Kidney (tissue), 14 donors: ENCODE data around the gene MCTS1. TPM values are rescaled to one million over a fixed set of nuclear protein-coding genes. Genes with fewer than 3 reads are reported as not detected.
A peak's percentile ranks its signal among the peaks of the same experiment; 100 is the strongest.

Source experiments
- DNase-seq, 5 donors: peaks; one replicate each; pipeline ENCODE4 v3.0.0-alpha.2; 2013 to 2020
- FAIRE-seq: peaks from 2 replicates; lab custom pipeline; 2012; peaks lifted over from hg19 to GRCh38; lab: Jason Lieb, UNC
- H3K27ac ChIP-seq, 2 donors: one replicate each; pipeline ENCODE4 v1.7.0; 2013; ENCODE audit warnings: low read depth in 2 of 2, low read length in 2 of 2, inconsistent platforms in 1 of 2
- H3K27me3 ChIP-seq: one replicate; pipeline ENCODE4 v1.7.1; 2013; ENCODE audit warnings: low read length, inconsistent platforms; ENCODE audit not compliant: control insufficient read depth, insufficient read depth
- H3K36me3 ChIP-seq, 3 donors: one replicate each; pipeline versions ENCODE4 v1.7.0 to v1.7.1; 2013; ENCODE audit warnings: low read length in 3 of 3, control low read depth in 1 of 3, inconsistent platforms in 1 of 3; ENCODE audit not compliant: insufficient read depth in 3 of 3, control insufficient read depth in 2 of 3
- H3K4me1 ChIP-seq, 3 donors: one replicate each; pipeline versions ENCODE4 v1.7.0 to v1.7.1; 2013; ENCODE audit warnings: low read length in 3 of 3, inconsistent platforms in 1 of 3, low read depth in 1 of 3; ENCODE audit not compliant: control insufficient read depth in 2 of 3, insufficient read depth in 2 of 3
- H3K4me3 ChIP-seq, 3 donors: one replicate each; pipeline versions ENCODE4 v1.7.0 to v1.8.1; 2013; ENCODE audit warnings: low read length in 3 of 3, control low read depth in 1 of 3, inconsistent platforms in 1 of 3
- H3K9ac ChIP-seq, 3 donors: one replicate each; pipeline versions ENCODE4 v1.7.0 to v1.7.1; 2013; ENCODE audit warnings: low read length in 3 of 3, control low read depth in 1 of 3, inconsistent platforms in 1 of 3
- H3K9me3 ChIP-seq, 3 donors: one replicate each; pipeline versions ENCODE4 v1.7.0 to v1.7.1; 2013; ENCODE audit warnings: low read length in 3 of 3, control low read depth in 1 of 3, inconsistent platforms in 1 of 3; ENCODE audit not compliant: control insufficient read depth in 2 of 3, insufficient read depth in 1 of 3
- intact Hi-C: fragments of 100-400 bp; cut with DNase I; formaldehyde crosslinking; loops from one replicate; pipeline ENCODE4 v1.11.1; 2022
- polyA plus RNA-seq: library from polyadenylated mRNA; stranded (reverse); fragments of 350-450 nt; fragmentation: Illumina TruSeq; extraction: RNeasy Lipid Tissue Mini Kit (QIAGEN cat#74804); gene quantifications from one replicate; pipeline ENCODE4 v1.2.3, GENCODE V29; 2014; ENCODE audit warnings: low read depth, low replicate concordance; ENCODE audit not compliant: insufficient read depth
- total RNA-seq: library from RNA; stranded (reverse); fragmentation: NEBNext Ultra II Directional; extraction: Animal tissue kit (Norgen Biotek cat#: 25700); gene quantifications from one replicate; pipeline ENCODE4 v1.2.1, GENCODE V29; 2021
- TF ChIP-seq, protein P1 (sequence below): IDR thresholded peaks from 3 replicates; pipeline ENCODE4 v1.5.1; 2012; ENCODE audit warnings: mild to moderate bottlenecking, moderate library complexity, borderline replicate concordance; ENCODE audit not compliant: insufficient read depth; ENCODE audit errors: extremely low read depth
- donor health status: control.
- donor health status: control.
- donor health status: control.
- donor health status: control.
- donor health status: control.
- donor health status: DM: yes; HTN: yes; CAD: no.
- donor health status: Normal renal cell carcinoma (clear cell type).

The MCTS1 gene
- total and polyA plus RNA-seq, 2 donors from 2014 or later, result 30.6 to 73.7 TPM

DNA sequence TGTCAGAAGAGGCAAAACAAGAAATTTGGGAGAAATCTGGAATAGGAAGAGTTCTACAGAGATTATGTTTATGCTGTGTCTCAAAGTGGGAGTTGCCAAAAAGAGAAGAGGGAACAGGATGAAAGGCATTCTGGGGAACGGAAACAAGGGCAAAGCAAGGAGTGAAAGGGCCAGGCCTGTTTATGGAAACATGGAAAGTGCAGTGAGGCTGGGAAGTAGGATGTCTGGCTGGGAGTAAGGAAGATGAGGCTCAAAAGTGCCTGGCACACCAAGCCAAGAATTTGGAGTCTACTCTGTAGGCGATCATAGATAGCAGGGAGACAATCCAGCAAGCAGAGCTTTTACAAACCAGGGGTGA lies 41.4 kb upstream of the MCTS1 start:
- FAIRE-seq, result no peak
- DNase-seq, result peak in 2 of 5 donors; percentile 9 to 34

DNA sequence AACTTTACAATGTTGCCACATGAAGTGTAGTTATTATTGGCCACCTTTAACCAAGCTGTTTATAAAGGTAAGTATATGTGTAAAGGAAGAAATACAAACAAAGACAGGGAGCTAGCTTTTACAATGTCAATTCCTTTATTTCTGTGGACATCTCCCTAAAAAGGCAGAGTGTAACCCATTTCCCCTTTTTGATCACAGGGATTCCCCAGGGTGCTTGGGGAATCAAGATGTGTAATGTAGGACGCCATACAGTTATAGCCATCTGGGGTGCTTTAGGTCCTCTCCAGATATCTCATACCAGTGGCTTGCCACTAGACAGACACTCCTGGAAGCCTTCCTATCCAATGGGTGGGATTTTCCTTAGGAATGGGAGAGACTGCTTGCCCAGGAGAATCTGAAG lies 39.0 kb upstream of the MCTS1 start:
- intact Hi-C loops, result no loop called here
- TF ChIP-seq, protein P1, sequence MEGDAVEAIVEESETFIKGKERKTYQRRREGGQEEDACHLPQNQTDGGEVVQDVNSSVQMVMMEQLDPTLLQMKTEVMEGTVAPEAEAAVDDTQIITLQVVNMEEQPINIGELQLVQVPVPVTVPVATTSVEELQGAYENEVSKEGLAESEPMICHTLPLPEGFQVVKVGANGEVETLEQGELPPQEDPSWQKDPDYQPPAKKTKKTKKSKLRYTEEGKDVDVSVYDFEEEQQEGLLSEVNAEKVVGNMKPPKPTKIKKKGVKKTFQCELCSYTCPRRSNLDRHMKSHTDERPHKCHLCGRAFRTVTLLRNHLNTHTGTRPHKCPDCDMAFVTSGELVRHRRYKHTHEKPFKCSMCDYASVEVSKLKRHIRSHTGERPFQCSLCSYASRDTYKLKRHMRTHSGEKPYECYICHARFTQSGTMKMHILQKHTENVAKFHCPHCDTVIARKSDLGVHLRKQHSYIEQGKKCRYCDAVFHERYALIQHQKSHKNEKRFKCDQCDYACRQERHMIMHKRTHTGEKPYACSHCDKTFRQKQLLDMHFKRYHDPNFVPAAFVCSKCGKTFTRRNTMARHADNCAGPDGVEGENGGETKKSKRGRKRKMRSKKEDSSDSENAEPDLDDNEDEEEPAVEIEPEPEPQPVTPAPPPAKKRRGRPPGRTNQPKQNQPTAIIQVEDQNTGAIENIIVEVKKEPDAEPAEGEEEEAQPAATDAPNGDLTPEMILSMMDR, result no peak
- Histone ChIP-seq H3K27ac (no peak overlapping the region), H3K27me3 (no peaks in the 10 kb centered on the region), H3K9ac (no peak overlapping the region), H3K9me3 (no peaks in the 10 kb centered on the region), H3K36me3 (no peaks in the 10 kb centered on the region), H3K4me3 (no peak overlapping the region), H3K4me1 (peaks cover 0 to 7% (median 0%) of the 10 kb centered on the region in 3 donors)
- DNase-seq (no peak), FAIRE-seq (no peak)

More for the DNA sequence above, 41.4 kb upstream of the MCTS1 start:
- Histone ChIP-seq H3K27me3 (no peaks in the 10 kb centered on the region), H3K27ac (peak overlapping the region in 1 of 2 donors; percentile 32), H3K9ac (peak overlapping the region in 2 of 3 donors; percentile 93), H3K36me3 (no peaks in the 10 kb centered on the region), H3K9me3 (no peaks in the 10 kb centered on the region), H3K4me3 (no peak overlapping the region), H3K4me1 (peaks cover 0 to 9% (median 0%) of the 10 kb centered on the region in 3 donors)
- intact Hi-C loops, result no loop called here
- TF ChIP-seq, protein P1, result no peak

DNA sequence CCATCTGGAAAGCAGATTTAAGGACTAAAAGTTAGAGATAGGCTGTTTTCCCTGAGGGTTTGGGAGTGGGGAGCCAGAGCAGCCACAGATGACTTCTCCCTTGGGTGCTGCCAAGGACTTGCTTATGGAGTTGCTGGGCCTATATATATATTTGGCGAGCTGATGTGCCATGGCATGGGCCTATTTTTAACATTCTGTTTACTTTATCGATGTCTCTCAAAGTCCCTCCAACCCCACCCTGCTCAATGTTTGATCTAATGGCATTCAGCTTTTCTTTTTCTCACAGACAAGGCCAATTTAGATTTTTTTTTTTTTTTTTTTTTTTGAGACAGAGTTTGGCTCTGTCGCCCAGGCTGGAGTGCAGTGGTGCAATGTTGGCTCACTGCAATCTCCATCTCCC lies 37.1 kb upstream of the MCTS1 start:
- TF ChIP-seq, protein P1, result no peak
- FAIRE-seq (no peak), DNase-seq (no peak)
- Histone ChIP-seq H3K4me1 (peaks cover 0 to 7% (median 0%) of the 10 kb centered on the region in 3 donors), H3K36me3 (no peaks in the 10 kb centered on the region), H3K9ac (no peak overlapping the region), H3K4me3 (no peak overlapping the region), H3K27me3 (no peaks in the 10 kb centered on the region), H3K27ac (no peak overlapping the region), H3K9me3 (no peaks in the 10 kb centered on the region)
- intact Hi-C loops, result no loop called here

DNA sequence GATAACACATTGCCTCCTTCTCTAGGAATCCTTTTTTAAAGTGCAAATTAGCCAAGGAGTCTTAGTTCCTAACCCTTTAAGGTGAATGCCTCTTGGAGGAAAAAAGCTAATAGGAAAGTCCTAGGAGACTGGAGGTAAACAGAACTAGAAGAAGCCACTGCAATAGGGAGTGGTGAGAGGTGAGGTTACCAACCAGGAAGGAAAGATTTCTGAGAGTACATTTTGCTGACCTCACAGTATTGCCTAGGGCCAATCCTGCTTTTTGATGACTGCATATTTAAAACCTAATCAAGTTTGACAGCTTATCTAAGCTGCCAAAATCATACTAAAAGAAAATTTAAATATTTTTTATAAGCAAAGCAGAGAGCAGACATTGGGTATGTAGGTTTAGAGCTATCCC lies 35.9 kb upstream of the MCTS1 start:
- Histone ChIP-seq H3K9me3 (no peaks in the 10 kb centered on the region), H3K36me3 (no peaks in the 10 kb centered on the region), H3K4me3 (no peak overlapping the region), H3K27me3 (no peaks in the 10 kb centered on the region), H3K4me1 (no peaks in the 10 kb centered on the region), H3K27ac (no peak overlapping the region), H3K9ac (no peak overlapping the region)
- intact Hi-C loops, result no loop called here
- TF ChIP-seq, protein P1, result no peak
- no peak for FAIRE-seq
- DNase-seq, result no peak
